ENCODE measurements around the gene TUBGCP3. TPM values are rescaled to one million over a fixed set of nuclear protein-coding genes. Genes with fewer than 3 reads are reported as not detected.

The TUBGCP3 gene
- total and polyA plus RNA-seq, 2 donors from 2014 or later = 9.1 to 33.2 TPM

GRCh38 chr13:112448621-112449544 is 139.1 kb downstream of the TUBGCP3 start:
- FAIRE-seq (no peak), DNase-seq (peak in 2 of 5 donors; percentile 21 to 31)
- peaks cover under 1% of the 10 kb centered on the region for H3K27me3 ChIP-seq (ENCODE audit: control insufficient read depth, insufficient read depth, low read length)
- H3K36me3 ChIP-seq (ENCODE audit: control insufficient read depth in 2 of 3, insufficient read depth in 3 of 3, low read length in 3 of 3) = no peaks in the 10 kb centered on the region
- H3K9ac ChIP-seq (ENCODE audit: low read length in 3 of 3) = no peak overlapping the region
- H3K4me3 ChIP-seq (ENCODE audit: low read length in 3 of 3) = no peak overlapping the region
- TF ChIP-seq, protein P1, sequence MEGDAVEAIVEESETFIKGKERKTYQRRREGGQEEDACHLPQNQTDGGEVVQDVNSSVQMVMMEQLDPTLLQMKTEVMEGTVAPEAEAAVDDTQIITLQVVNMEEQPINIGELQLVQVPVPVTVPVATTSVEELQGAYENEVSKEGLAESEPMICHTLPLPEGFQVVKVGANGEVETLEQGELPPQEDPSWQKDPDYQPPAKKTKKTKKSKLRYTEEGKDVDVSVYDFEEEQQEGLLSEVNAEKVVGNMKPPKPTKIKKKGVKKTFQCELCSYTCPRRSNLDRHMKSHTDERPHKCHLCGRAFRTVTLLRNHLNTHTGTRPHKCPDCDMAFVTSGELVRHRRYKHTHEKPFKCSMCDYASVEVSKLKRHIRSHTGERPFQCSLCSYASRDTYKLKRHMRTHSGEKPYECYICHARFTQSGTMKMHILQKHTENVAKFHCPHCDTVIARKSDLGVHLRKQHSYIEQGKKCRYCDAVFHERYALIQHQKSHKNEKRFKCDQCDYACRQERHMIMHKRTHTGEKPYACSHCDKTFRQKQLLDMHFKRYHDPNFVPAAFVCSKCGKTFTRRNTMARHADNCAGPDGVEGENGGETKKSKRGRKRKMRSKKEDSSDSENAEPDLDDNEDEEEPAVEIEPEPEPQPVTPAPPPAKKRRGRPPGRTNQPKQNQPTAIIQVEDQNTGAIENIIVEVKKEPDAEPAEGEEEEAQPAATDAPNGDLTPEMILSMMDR (IDR thresholded peaks at IDR 0.05; ENCODE audit: borderline replicate concordance, extremely low read depth, insufficient read depth) = no peak
- no peak overlapping the region for H3K27ac ChIP-seq (ENCODE audit: low read depth in 2 of 2, low read length in 2 of 2)
- no peaks in the 10 kb centered on the region for H3K4me1 ChIP-seq (ENCODE audit: control insufficient read depth in 2 of 3, insufficient read depth in 2 of 3, low read depth in 1 of 3, low read length in 3 of 3)
- intact Hi-C loops (cut with DNase I) = loop anchor here (10.0 kb wide), 1 partner anchor 974 kb away; no protein-coding TSS in a partner anchor
- no peaks in the 10 kb centered on the region for H3K9me3 ChIP-seq (ENCODE audit: control insufficient read depth in 2 of 3, insufficient read depth in 1 of 3, low read length in 3 of 3)

DNA sequence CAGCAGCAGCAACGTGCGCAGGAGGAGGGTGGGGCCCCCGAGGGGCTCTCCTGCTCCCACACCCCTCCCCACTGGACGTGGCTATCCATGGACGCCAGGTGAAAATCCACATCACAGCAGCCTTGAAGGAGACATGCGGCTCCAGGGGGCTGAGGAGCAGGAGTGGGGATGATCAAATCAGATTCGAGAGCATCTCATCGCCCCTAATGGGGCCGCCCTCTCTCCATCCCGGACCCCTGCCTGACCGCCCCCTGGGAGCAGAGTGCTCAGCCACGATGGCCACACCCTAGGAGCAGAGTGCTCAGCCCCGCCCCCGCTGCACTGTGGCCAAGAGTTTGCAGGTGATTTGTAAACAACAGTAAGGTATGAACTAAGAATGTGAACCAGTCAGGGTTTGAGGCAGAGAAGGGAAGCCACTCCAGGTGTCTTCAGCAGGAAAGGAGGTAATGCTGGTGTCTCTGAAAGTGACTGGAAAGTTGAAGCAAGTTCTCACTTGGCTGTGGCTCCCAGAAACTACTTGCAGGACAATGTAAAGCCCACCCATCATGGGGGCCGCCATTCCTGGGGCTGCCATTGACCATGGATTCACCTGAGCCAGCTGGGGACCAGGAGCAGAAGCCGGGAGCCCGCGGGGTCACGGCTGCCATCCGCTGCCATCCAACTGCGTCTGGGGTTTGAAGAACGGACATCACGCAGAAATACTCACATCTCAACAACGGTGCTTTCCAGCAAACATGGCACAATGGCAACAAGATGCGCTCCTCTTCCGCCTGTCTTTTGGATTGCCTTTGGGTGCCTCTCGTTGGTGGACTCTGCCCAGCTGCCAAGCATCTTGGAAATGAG is 140.0 kb downstream of the TUBGCP3 start:
- no peak for FAIRE-seq
- Histone ChIP-seq H3K4me3 (ENCODE audit: low read length in 3 of 3) (no peak overlapping the region), H3K27ac (ENCODE audit: low read depth in 2 of 2, low read length in 2 of 2) (no peak overlapping the region), H3K36me3 (ENCODE audit: control insufficient read depth in 2 of 3, insufficient read depth in 3 of 3, low read length in 3 of 3) (no peaks in the 10 kb centered on the region), H3K27me3 (ENCODE audit: control insufficient read depth, insufficient read depth, low read length) (peaks cover 4% of the 10 kb centered on the region), H3K9ac (ENCODE audit: low read length in 3 of 3) (no peak overlapping the region), H3K4me1 (ENCODE audit: control insufficient read depth in 2 of 3, insufficient read depth in 2 of 3, low read depth in 1 of 3, low read length in 3 of 3) (no peaks in the 10 kb centered on the region), H3K9me3 (ENCODE audit: control insufficient read depth in 2 of 3, insufficient read depth in 1 of 3, low read length in 3 of 3) (no peaks in the 10 kb centered on the region)
- intact Hi-C loops (cut with DNase I) = loop anchor here (10.0 kb wide), 1 partner anchor 973 kb away; no protein-coding TSS in a partner anchor
- peak in 2 of 5 donors; percentile 32 to 57 for DNase-seq
- TF ChIP-seq, protein P1 (IDR thresholded peaks at IDR 0.05; ENCODE audit: borderline replicate concordance, extremely low read depth, insufficient read depth) = no peak

- Histone ChIP-seq H3K9me3 (ENCODE audit: control insufficient read depth in 2 of 3, insufficient read depth in 1 of 3, low read length in 3 of 3) (no peaks in the 10 kb centered on the region), H3K4me3 (ENCODE audit: low read length in 3 of 3) (no peak overlapping the region), H3K27me3 (ENCODE audit: control insufficient read depth, insufficient read depth, low read length) (peaks cover 5% of the 10 kb centered on the region), H3K4me1 (ENCODE audit: control insufficient read depth in 2 of 3, insufficient read depth in 2 of 3, low read depth in 1 of 3, low read length in 3 of 3) (no peaks in the 10 kb centered on the region), H3K36me3 (ENCODE audit: control insufficient read depth in 2 of 3, insufficient read depth in 3 of 3, low read length in 3 of 3) (no peaks in the 10 kb centered on the region), H3K9ac (ENCODE audit: low read length in 3 of 3) (no peak overlapping the region), H3K27ac (ENCODE audit: low read depth in 2 of 2, low read length in 2 of 2) (no peak overlapping the region)
- intact Hi-C loops (cut with DNase I) = loop anchor here (10.0 kb wide), 1 partner anchor 973 kb away; no protein-coding TSS in a partner anchor
- DNase-seq = peak in 1 of 5 donors; percentile 40
- no peak for FAIRE-seq
- TF ChIP-seq, protein P1 (IDR thresholded peaks at IDR 0.05; ENCODE audit: borderline replicate concordance, extremely low read depth, insufficient read depth) = no peak
Observed at GRCh38 chr13:112447306-112447705, 140.6 kb downstream of the TUBGCP3 start.
